ENCODE results near the gene ZNF423.

The ZNF423 gene

GRCh38 chr16:49485663-49486062, 370.2 kb downstream of the ZNF423 start:
- DNase-seq = no peak

- DNase-seq = no peak
Observed at GRCh38 chr16:49484936-49485335, 371.0 kb downstream of the ZNF423 start.

DNA sequence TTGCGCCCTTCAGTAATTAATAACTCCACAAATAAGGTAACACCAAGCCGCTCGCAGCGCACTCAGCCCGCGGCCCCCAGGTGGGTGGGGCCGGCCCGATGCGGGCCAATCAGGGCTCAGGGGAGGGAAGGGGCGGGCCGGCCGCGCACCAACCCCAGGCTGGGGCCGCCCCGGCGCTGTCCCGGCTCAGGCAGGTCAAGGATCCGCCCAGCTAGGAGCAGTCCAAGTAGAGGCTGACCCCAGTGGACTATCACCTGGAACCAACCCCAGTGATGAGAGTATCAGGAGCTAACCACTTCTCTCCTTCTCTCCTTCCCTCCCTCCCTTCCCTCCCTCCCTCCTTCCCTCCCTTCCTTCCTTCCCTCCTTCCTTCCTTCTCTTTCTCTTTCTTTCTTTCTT, 371.5 kb downstream of the ZNF423 start:
- DNase-seq = peak in 1 of 2 donors; percentile 9

- DNase-seq = no peak
Observed at GRCh38 chr16:49483651-49484450, 372.1 kb downstream of the ZNF423 start.

GRCh38 chr16:49483251-49483650, 372.7 kb downstream of the ZNF423 start:
- DNase-seq = no peak

DNA sequence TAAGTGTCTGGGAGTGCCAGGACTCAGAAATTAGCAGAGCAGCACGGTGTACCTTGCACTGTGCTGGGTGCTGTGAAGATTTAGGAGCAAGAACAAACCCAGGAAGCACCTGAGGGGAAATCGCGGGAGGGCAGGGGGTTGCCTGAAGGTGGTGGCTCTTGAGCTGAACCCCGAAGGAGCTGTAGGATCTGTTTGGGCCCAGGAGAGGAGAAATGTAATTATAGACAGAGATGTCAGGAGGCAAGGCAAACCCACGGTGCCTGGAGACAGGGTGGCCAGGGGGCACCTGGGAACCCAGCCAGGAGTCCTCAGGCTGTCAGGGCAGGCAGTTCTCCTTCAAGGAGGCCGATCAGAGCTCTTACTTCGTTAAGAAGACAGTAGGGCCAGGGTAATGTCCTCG, 373.2 kb downstream of the ZNF423 start:
- DNase-seq = no peak

DNA sequence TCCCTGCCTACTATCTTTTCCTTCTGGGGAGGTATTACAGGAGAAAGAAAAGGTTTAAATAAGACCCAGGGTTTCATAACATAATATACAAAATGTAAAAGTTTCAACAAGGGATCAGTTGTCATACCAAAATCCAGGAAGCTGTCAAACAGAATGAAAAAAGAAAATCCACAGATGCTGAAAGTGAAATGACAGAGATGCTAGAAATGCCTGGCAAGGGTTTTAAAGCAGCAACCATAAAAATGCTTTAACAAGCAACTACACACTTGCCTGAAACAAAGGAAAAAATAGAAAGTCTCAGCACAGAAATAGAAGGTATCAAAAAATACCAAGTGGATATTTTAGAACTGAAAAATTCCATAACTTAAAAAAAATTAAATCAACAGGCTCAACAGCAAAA, 377.3 kb downstream of the ZNF423 start:
- DNase-seq = no peak

- DNase-seq = no peak
Observed at GRCh38 chr16:49478107-49478506, 377.8 kb downstream of the ZNF423 start.

DNA sequence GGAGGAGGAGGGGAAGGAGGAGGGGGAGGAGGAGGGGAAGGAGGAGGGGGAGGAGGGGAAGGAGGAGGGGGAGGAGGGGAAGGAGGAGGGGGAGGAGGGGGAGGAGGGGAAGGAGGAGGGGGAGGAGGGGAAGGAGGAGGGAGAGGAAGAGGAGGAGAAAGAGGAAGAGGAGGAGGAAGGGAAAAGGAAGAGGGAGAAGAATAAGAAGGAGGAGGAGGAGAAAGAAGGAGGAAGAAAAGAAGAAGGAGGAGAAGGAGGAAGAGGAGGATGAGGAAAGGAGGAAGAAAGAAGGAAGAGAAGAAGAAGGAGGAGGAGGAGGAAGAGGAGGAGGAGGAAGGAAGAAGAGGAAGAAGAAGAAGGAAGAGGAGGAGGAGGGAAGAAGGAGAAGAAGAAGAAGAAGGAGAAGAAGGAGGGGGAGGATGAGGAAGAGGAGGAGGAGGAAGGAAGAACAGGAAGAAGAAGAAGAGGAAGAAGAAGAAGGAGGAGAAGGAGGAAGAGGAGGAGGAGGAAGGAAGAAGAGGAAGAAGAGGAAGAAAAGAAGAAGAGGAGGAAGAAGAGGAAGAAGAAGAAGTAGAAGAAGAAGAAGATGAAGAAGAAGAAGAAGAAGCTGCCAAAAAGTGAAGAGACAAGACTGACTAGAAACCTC, 378.5 kb downstream of the ZNF423 start:
- DNase-seq = no peak

- no peak for DNase-seq
Observed at GRCh38 chr16:49474741-49475140, 381.2 kb downstream of the ZNF423 start.

- no peak for DNase-seq
Observed at GRCh38 chr16:49473773-49474172, 382.1 kb downstream of the ZNF423 start.

DNA sequence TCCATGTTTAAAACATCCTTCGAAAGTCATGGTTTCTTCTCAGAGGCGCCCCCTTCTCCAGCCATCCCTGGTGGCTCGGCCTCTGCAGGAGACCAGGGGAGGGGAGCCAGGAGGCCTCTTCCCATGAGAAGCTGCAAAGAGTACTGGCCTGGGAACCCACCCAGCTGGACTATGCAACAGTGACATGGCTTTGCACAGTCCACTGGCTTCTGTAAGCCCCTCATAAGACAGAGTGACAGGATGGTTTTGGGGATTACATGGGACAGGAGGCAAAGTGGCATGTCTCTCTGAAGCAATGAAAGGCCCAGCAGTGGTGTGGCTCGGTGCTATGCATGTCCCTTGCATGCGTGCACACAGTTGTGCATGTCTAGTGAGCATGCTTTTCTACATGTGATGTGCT, 382.8 kb downstream of the ZNF423 start:
- DNase-seq = no peak

- DNase-seq = no peak
Observed at GRCh38 chr16:49472598-49472997, 383.3 kb downstream of the ZNF423 start.

- no peak for DNase-seq
Observed at GRCh38 chr16:49471038-49471727, 384.7 kb downstream of the ZNF423 start.

DNA sequence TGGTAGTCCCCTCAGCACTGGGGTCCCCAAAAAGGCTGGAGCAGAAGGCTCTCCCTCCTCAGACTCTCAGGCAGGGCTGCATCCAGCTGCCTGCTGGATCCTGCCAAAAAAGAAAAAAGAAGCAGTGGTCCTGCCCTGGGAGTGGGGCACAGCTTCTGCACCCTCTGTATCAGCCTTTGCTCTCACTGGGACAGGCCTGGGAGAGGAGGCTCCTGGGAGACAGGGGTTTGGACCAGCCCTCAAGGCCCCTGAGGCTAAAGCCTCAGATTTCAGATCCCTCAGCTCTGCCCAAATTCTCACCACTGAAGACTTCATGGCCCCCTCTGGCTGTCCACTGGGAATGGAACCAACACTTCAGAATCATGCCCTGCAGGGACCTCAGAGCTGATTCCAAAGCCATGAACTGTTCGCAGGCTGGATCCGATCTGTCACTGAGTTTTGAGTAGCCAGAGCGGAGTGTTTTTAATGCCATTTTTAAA, 385.4 kb downstream of the ZNF423 start:
- DNase-seq = no peak

DNA sequence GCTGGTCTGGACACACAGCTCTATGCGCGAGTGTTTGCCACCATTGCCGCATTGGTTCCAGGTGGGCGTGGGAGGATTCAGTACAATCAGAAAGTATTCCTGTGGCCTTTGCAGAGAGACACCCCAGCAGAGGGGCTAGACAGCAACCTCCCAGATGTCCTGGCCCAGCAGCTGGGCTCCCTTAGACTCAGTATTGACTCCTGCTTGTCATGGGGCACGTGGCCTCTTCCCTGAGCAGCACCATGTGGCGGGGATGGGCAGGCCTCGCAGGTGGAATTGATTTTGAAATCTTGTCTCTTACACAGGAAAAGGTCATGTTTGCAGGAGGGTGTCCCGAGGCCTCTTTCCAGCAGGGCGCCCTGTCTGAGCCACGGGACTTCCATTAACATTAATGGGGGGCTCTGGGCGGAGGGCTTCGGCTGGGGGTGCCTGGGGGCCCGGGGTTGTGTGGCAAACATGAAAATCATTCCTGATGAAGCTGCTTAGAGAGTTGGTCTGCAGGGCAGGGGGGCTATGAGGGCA, 385.9 kb downstream of the ZNF423 start:
- DNase-seq = no peak

DNA sequence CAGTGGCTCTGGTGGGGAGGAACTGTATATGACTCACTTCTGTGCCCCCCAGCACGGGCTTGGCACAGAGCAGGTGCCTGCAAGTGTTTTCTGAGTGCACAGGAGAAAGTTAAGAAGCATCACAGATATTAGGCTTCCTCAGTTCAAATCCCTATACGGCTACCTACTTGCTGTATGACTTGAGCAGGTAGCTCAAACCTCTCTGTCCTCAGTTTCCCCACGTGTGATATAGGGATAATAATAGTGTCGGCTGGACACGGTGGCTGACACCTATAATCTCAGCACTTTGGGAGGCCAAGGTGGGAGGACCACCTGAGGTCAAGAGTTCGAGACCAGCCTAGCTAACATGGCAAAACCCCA, 386.6 kb downstream of the ZNF423 start:
- no peak for DNase-seq

DNA sequence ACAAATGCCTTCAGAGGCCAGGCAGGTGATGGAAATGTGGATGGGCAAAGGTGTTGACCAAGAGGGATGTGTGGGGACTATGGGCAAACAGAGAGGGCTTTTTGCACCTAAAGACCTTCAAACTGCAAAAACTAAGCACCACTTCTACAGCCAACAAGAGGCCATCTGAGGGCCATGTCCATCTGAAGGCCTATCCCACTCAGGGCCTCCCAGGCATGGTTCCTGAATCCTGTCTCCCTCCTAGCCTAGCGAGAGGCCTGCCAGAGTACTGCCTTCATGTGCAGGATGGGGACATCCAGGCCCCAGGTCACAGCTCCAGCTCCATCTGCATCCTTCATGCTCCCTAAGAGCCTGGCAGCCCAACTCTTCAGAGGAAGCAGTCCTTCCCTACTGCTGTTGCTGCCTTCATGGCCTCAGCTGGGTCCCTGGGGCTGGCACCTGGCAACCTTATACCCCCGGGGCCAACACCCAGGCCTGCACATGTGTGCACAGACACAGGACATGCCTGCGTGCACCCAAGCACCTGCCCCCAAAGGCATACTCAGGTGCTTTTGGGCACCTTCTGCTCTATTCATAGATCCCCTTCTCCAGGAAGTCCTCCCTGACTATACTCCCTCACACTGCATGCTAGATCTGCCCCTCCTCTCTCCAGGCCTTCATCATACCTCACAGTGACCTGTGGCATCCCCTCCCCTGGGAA, 387.2 kb downstream of the ZNF423 start:
- no peak for DNase-seq

DNA sequence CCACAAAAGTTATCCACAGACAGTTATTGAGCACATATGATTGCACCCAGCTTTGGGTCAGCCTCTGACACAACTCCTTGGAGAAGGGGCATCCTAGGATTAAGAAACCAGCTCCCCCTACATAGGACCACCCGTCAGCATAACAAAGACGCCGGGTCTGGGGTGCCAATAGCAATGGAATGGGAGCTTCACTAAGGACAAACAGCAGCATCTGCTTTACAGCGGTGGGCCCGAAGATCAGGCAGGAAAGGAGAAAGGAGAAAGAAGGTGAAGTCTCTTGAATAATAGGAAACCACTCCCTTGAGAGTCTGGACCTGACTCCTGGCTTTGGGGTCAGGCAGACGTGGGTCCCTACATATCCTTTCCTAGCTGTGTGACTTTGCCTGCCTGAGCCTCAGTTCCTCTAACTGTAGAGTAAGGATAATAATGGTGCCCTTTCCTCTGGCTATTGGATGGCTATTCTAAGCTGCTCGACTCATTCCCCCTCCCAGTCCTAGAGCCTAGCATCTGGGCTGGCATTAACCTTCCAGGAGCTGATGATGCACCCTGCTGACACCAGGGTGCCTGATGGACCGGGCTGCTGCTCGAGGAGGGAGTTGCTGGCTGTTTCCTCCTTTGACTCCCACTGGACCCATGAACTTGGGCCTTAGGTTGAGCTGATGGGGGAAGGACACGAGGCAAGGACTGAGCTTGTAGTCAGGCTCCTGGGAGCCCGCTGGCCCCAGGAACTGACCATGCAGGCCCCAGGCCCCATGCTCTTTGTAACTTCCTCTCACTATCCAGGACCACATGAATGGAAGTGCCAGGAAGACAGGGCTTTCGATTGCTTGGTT, 388.2 kb downstream of the ZNF423 start:
- no peak for DNase-seq

DNA sequence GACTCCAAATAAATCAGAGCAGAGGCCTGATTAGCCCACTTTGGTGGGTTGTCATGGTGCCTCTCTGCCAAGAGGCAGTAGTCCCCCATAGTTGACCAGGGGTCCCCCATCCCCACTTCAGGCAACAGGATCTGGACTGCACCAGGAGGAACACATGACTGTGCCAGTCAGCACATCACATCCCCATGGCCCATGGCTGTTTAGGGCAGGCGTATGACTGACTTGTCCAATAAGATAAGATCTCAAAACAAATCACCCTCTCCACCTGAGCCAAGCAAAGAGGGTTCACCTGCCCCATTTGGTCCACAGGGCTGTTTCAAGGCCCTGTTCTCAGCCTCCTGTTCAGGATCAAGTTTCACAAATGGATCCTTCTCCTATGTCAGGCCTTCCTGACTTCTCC, 389.0 kb downstream of the ZNF423 start:
- DNase-seq = no peak

DNA sequence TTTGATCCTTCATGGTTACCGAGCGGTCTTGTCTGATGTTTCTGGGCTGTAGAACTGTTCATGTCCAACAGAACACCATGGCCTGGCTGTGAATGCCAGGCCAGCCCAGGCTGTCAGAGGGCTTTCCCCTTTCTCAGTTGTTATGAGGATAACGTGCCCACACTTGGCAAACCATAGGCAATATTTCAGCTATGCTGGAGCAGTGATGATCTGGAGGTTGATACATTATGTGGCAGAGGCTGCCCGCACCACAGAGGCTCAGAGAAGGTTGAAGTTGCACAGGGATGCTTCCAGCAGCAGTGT, 389.4 kb downstream of the ZNF423 start:
- DNase-seq = no peak
